HEK293 (cell line): ENCODE results near the gene FGFRL1.

ENCODE experiments used
- CTCF ChIA-PET: fragments of 350-600 bp; formaldehyde crosslinking; extraction: SDS; loops from one replicate; lab custom pipeline; 2021; ENCODE audit warnings: antibody characterized with exemption; lab: Yijun Ruan, JAX
- POLR2A ChIA-PET: fragments of 300-600 bp; formaldehyde crosslinking; extraction: SDS; loops from one replicate; lab custom pipeline; 2020; ENCODE audit warnings: antibody characterized with exemption, inconsistent platforms; lab: Yijun Ruan, JAX
- H3K27ac ChIP-seq: fragments of 200-500 bp; sonication (Bioruptor generic); 2 replicates; pipeline ENCODE4 v1.5.1; 2014; ENCODE audit warnings: low read depth, low read length, control low read depth, inconsistent platforms; ENCODE audit errors: extremely low read depth
- H3K36me3 ChIP-seq, 2 experiments: fragments of 200-500 bp in 1 of 2; sonication (Bioruptor generic) in 1 of 2; 1 replicate in 1 of 2; 2 replicates in 1 of 2; pipeline ENCODE4 v1.5.1; 2014 to 2017; ENCODE audit warnings: inconsistent platforms in 2 of 2, low read length in 2 of 2; ENCODE audit not compliant: control insufficient read depth in 2 of 2, insufficient read depth in 1 of 2
- H3K4me1 ChIP-seq: fragments of 200-500 bp; sonication (Bioruptor generic); 2 replicates; pipeline ENCODE4 v1.5.1; 2014; ENCODE audit warnings: mild to moderate bottlenecking, low read length, inconsistent platforms; ENCODE audit not compliant: control insufficient read depth, insufficient read depth
- H3K4me3 ChIP-seq: 2 replicates; pipeline ENCODE4 v1.5.1; 2011; ENCODE audit warnings: low read depth, mild to moderate bottlenecking, control low read depth, low read length, moderate library complexity
- H3K9me3 ChIP-seq: fragments of 200-500 bp; sonication (Bioruptor generic); 2 replicates; pipeline ENCODE4 v1.5.1; 2014; ENCODE audit warnings: low read depth, low read length, inconsistent platforms; ENCODE audit not compliant: control insufficient read depth, insufficient read depth
- SP2 ChIP-seq: fragments of 450-650 bp; formaldehyde crosslinking; IDR thresholded peaks from 2 replicates; pipeline ENCODE4 v1.5.1; 2016; ENCODE audit warnings: missing biosample characterization, missing genetic modification characterization
- ZBTB20 ChIP-seq: fragments of 450-650 bp; formaldehyde crosslinking; IDR thresholded peaks from 2 replicates; pipeline ENCODE4 v1.5.1; 2016; ENCODE audit warnings: missing biosample characterization, missing genetic modification characterization
- ZFHX2 ChIP-seq: fragments of 450-650 bp; formaldehyde crosslinking; conservative IDR thresholded peaks from 2 replicates; pipeline ENCODE4 v1.5.1; 2016; ENCODE audit warnings: missing biosample characterization, missing genetic modification characterization
- ZIC2 ChIP-seq: fragments of 450-650 bp; formaldehyde crosslinking; IDR thresholded peaks from 2 replicates; pipeline ENCODE4 v1.5.1; 2016; ENCODE audit warnings: missing biosample characterization, missing genetic modification characterization
- ZNF10 ChIP-seq: fragments of 450-650 bp; formaldehyde crosslinking; IDR thresholded peaks from 2 replicates; pipeline ENCODE4 v1.5.1; 2017; ENCODE audit warnings: missing biosample characterization, missing genetic modification characterization
- ZNF133 ChIP-seq: fragments of 450-650 bp; formaldehyde crosslinking; IDR thresholded peaks from 2 replicates; pipeline ENCODE4 v1.5.1; 2016; ENCODE audit warnings: missing biosample characterization, missing genetic modification characterization
- ZNF155 ChIP-seq: fragments of 450-650 bp; formaldehyde crosslinking; IDR thresholded peaks from 2 replicates; pipeline ENCODE4 v1.5.1; 2016; ENCODE audit warnings: missing biosample characterization, missing genetic modification characterization
- ZNF2 ChIP-seq: fragments of 450-650 bp; formaldehyde crosslinking; IDR thresholded peaks from 2 replicates; pipeline ENCODE4 v1.5.1; 2016; ENCODE audit warnings: missing biosample characterization, missing genetic modification characterization
- ZNF221 ChIP-seq: fragments of 450-650 bp; formaldehyde crosslinking; IDR thresholded peaks from 2 replicates; pipeline ENCODE4 v1.5.1; 2017; ENCODE audit warnings: missing biosample characterization, missing genetic modification characterization, borderline replicate concordance
- ZNF302 ChIP-seq: fragments of 450-650 bp; formaldehyde crosslinking; IDR thresholded peaks from 2 replicates; pipeline ENCODE4 v1.5.1; 2016; ENCODE audit warnings: missing biosample characterization, missing genetic modification characterization, low read depth
- ZNF335 ChIP-seq: fragments of 450-650 bp; formaldehyde crosslinking; conservative IDR thresholded peaks from 2 replicates; pipeline ENCODE4 v1.5.1; 2016; ENCODE audit warnings: missing biosample characterization, missing genetic modification characterization
- ZNF341 ChIP-seq: fragments of 450-650 bp; formaldehyde crosslinking; IDR thresholded peaks from 2 replicates; pipeline ENCODE4; 2016; ENCODE audit warnings: low read depth, missing biosample characterization, missing genetic modification characterization
- ZNF394 ChIP-seq: fragments of 450-650 bp; formaldehyde crosslinking; IDR thresholded peaks from 2 replicates; pipeline ENCODE4 v1.5.1; 2016; ENCODE audit warnings: missing biosample characterization, missing genetic modification characterization, mild to moderate bottlenecking, moderate library complexity, borderline replicate concordance
- ZNF404 ChIP-seq: fragments of 450-650 bp; formaldehyde crosslinking; IDR thresholded peaks from 2 replicates; pipeline ENCODE4 v1.5.1; 2017; ENCODE audit warnings: missing biosample characterization, missing genetic modification characterization
- ZNF513 ChIP-seq: fragments of 450-650 bp; IDR thresholded peaks from 2 replicates; pipeline ENCODE4 v1.5.1; 2018; ENCODE audit warnings: missing biosample characterization, missing genetic modification characterization
- ZNF529 ChIP-seq: fragments of 450-650 bp; formaldehyde crosslinking; IDR thresholded peaks from 2 replicates; pipeline ENCODE4 v1.5.1; 2017; ENCODE audit warnings: missing genetic modification characterization, missing biosample characterization; ENCODE audit not compliant: insufficient replicate concordance
- ZNF548 ChIP-seq: fragments of 450-650 bp; formaldehyde crosslinking; IDR thresholded peaks from 2 replicates; pipeline ENCODE4 v1.5.1; 2016; ENCODE audit warnings: missing biosample characterization, missing genetic modification characterization
- ZNF629 ChIP-seq: fragments of 450-650 bp; formaldehyde crosslinking; IDR thresholded peaks from 2 replicates; pipeline ENCODE4 v1.5.1; 2017; ENCODE audit warnings: missing biosample characterization, missing genetic modification characterization
- ZNF664 ChIP-seq: fragments of 450-650 bp; formaldehyde crosslinking; IDR thresholded peaks from 2 replicates; pipeline ENCODE4 v1.5.1; 2016; ENCODE audit warnings: missing biosample characterization, missing genetic modification characterization
- TF ChIP-seq, protein P1 (sequence below): fragments of 450-650 bp; formaldehyde crosslinking; IDR thresholded peaks from 2 replicates; pipeline ENCODE4 v1.5.1; 2017; ENCODE audit warnings: missing biosample characterization, mild to moderate bottlenecking, missing genetic modification characterization, moderate library complexity
- TF ChIP-seq, protein P2 (sequence below): fragments of 450-650 bp; formaldehyde crosslinking; IDR thresholded peaks from 2 replicates; pipeline ENCODE4 v1.5.1; 2016; ENCODE audit warnings: missing biosample characterization, missing genetic modification characterization
- TF ChIP-seq, protein P3 (sequence below): fragments of 450-650 bp; formaldehyde crosslinking; IDR thresholded peaks from 2 replicates; pipeline ENCODE4 v1.5.1; 2016; ENCODE audit warnings: missing biosample characterization, missing genetic modification characterization

Gene FGFRL1

DNA sequence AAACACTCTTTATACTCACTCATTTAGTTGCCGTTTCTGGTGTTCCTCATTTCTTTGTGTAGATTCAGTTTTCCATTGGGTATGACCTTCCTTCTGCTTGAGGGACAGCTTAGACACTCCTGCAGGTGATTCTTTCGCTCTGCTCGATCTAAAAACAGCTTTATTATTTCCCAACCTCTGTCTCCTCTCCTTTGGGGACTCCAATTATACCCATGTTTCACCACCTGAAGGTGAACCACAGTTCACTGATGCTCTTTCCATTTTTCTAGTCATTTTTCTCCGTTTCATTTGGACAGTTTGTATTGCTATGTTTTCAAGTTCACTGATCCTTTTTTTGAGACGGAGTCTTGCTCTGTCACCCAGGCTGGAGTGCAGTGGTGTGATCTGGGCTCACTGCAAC is 4.6 kb upstream of the FGFRL1 start:
- no peak overlapping the region for H3K4me3 ChIP-seq
- no peaks in the 10 kb centered on the region for H3K9me3 ChIP-seq
- no peak overlapping the region for H3K27ac ChIP-seq
- ChIA-PET POLR2A (no interaction called here), CTCF (no interaction called here)
- no peaks in the 10 kb centered on the region; the same call in 1 of the 2 replicates for H3K4me1 ChIP-seq
- TF ChIP-seq ZNF221 (tag by site-specific recombination) (no peak), ZNF133 (tag by site-specific recombination) (peak; percentile 96), ZNF302 (tag by site-specific recombination) (no peak), ZNF155 (tag by site-specific recombination) (no peak), ZNF394 (tag by site-specific recombination) (no peak)
- H3K36me3 ChIP-seq, result no peaks in the 10 kb centered on the region

DNA sequence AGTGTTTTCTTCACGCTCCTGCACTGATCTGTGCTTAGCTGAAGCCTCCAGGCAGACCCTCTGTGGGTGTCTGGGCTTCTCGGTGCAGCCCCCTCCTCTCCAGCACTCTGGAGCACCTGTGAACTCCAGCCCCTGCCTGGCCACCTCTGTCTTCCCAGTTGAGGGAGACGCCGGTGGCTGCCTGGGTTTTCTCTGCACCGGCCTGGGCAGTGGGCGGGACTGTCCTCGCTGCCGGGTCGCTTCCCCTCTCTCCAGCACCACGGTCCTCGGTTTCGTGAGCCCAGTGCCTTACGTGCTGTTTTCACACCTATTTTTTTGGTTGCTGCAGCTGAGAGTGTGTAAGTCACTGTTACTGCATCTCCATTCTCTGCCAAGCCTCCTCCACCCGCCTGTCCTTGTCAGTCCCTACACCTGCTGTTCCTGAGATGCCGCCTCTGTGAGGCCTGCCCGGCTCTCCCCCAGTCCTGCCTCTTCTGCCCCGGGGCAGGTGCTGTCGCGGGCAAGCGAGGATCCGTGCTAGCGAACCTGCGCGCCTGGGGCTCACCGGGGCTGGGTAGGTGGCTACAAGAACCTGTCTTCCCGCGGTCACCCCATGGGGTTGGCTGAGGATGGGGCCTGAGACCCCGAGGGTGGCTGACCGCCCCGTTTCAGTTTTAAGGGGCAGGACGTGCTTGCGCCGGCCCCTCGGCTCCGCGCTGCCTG is 2.4 kb upstream of the FGFRL1 start:
- no peaks in the 10 kb centered on the region for H3K9me3 ChIP-seq
- no peaks in the 10 kb centered on the region; the same call in 1 of the 2 replicates for H3K4me1 ChIP-seq
- H3K36me3 ChIP-seq, result peaks cover 0 to 14% of the 10 kb centered on the region in 2 experiments; a peak in 1 of 3 replicates
- ChIA-PET CTCF (no interaction called here), POLR2A (no interaction called here)
- peak overlapping the region; percentile 16 for H3K4me3 ChIP-seq
- TF ChIP-seq ZNF335 (tag by site-specific recombination), result peak; percentile 66
- TF ChIP-seq ZNF302 (tag by site-specific recombination), result no peak
- no peak for TF ChIP-seq ZNF548 (tag by site-specific recombination)
- peak; percentile 24; the same call in 1 of the 2 replicates for TF ChIP-seq ZNF341 (tag by site-specific recombination)
- TF ChIP-seq, protein P1, sequence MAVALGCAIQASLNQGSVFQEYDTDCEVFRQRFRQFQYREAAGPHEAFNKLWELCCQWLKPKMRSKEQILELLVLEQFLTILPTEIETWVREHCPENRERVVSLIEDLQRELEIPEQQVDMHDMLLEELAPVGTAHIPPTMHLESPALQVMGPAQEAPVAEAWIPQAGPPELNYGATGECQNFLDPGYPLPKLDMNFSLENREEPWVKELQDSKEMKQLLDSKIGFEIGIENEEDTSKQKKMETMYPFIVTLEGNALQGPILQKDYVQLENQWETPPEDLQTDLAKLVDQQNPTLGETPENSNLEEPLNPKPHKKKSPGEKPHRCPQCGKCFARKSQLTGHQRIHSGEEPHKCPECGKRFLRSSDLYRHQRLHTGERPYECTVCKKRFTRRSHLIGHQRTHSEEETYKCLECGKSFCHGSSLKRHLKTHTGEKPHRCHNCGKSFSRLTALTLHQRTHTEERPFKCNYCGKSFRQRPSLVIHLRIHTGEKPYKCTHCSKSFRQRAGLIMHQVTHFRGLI (tag by site-specific recombination), result no peak
- peak; percentile 12; the same call in 1 of the 2 replicates for TF ChIP-seq ZBTB20 (tag by site-specific recombination)
- TF ChIP-seq ZNF2 (tag by site-specific recombination), result no peak
- no peak for TF ChIP-seq ZNF513
- TF ChIP-seq ZNF629 (tag by site-specific recombination), result no peak
- TF ChIP-seq SP2 (tag by site-specific recombination), result peak; percentile 29
- TF ChIP-seq ZNF404, result no peak
- TF ChIP-seq ZNF664 (tag by site-specific recombination), result no peak
- H3K27ac ChIP-seq, result no peak overlapping the region

- CTCF ChIA-PET, result interaction anchor here (0.6 kb wide), 3 partner anchors 34 to 267 kb away, joined by 3 read pairs; no protein-coding TSS in a partner anchor
- no peak overlapping the region for H3K27ac ChIP-seq
- POLR2A ChIA-PET, result no interaction called here
- peak; percentile 26 for TF ChIP-seq ZIC2 (tag by site-specific recombination)
- no peak for TF ChIP-seq ZNF341 (tag by site-specific recombination)
- peak; percentile 78; the same call in 1 of the 2 replicates for TF ChIP-seq ZNF10
- TF ChIP-seq ZFHX2, result peak; percentile 91
- no peak for TF ChIP-seq ZNF2 (tag by site-specific recombination)
- no peak for TF ChIP-seq ZNF529
- TF ChIP-seq, protein P2, sequence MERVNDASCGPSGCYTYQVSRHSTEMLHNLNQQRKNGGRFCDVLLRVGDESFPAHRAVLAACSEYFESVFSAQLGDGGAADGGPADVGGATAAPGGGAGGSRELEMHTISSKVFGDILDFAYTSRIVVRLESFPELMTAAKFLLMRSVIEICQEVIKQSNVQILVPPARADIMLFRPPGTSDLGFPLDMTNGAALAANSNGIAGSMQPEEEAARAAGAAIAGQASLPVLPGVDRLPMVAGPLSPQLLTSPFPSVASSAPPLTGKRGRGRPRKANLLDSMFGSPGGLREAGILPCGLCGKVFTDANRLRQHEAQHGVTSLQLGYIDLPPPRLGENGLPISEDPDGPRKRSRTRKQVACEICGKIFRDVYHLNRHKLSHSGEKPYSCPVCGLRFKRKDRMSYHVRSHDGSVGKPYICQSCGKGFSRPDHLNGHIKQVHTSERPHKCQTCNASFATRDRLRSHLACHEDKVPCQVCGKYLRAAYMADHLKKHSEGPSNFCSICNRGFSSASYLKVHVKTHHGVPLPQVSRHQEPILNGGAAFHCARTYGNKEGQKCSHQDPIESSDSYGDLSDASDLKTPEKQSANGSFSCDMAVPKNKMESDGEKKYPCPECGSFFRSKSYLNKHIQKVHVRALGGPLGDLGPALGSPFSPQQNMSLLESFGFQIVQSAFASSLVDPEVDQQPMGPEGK (tag by site-specific recombination), result peak; percentile 11
- TF ChIP-seq, protein P3, sequence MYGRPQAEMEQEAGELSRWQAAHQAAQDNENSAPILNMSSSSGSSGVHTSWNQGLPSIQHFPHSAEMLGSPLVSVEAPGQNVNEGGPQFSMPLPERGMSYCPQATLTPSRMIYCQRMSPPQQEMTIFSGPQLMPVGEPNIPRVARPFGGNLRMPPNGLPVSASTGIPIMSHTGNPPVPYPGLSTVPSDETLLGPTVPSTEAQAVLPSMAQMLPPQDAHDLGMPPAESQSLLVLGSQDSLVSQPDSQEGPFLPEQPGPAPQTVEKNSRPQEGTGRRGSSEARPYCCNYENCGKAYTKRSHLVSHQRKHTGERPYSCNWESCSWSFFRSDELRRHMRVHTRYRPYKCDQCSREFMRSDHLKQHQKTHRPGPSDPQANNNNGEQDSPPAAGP, result peak; percentile 37; the same call in 1 of the 2 replicates
These were observed 1.7 kb upstream of the FGFRL1 start for GRCh38 chr4:1009542-1010394.

More at GRCh38 chr4:1009542-1010394, 1.7 kb upstream of the FGFRL1 start:
- H3K36me3 ChIP-seq, result peaks cover 0 to 14% of the 10 kb centered on the region in 2 experiments; a peak in 1 of 3 replicates
- H3K4me1 ChIP-seq, result no peaks in the 10 kb centered on the region; the same call in 1 of the 2 replicates
- peak overlapping the region; percentile 41 for H3K4me3 ChIP-seq
- no peaks in the 10 kb centered on the region for H3K9me3 ChIP-seq
